Head of caudate nucleus (tissue), 42 donors: ENCODE data around the gene ARL2.
"Not testable (repeated sequence)": the region's sequence is repeated elsewhere in the genome, so short reads cannot be mapped to it uniquely, and the experiment has no call there.

ENCODE experiments used
- DNase-seq, 42 donors: peaks; one replicate each; pipeline versions ENCODE4 v3.0.0 to v3.0.0-alpha.2; 2020 to 2021; ENCODE audit warnings: mixed read lengths in 7 of 42
- intact Hi-C: fragments of 100-400 bp; cut with DNase I; formaldehyde crosslinking; loops from one replicate; pipeline ENCODE4 v1.15.0; 2022

ARL2 gene

DNA sequence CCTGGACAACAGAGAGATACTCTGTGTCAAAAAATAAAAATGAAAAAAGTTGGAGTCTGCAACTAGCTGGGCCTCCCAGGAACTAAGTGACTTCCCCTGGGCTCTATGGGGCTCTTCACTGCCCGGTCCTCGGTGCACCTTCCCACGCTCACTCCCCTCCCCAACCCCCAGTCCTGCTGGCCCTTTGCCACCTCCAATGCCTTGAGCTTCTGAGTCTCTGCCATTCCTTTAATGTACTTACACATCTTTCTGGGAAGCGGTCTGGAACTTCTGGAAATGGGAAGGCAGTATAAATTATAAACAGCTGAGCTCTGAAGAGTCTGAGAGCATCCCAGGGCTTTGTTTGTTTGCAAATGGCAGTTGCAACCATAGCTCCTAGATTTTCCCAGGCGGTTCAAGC, 11.3 kb upstream of the ARL2 start:
- intact Hi-C loops: no loop called here
- no peak for DNase-seq

DNA sequence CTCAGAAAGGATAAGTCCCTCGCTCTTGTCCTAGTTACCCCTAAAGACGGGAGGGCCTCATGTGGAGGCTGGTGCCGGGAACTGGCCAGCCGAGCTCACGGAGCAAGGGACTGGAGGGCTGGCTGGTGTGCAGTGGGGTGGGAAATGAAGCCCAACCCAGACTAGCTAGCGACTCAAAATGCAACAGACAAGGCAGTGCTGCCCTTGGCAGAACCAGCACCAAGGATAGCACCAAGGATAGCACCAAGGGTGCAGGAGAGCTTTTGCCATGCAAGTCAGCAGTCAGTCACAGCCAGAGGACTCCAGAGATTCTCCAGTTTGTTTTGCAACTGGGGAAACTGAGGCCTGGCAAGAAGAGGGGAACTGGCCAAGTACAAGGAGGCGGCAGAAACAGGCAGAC, 10.7 kb upstream of the ARL2 start:
- intact Hi-C loops: no loop called here
- no peak for DNase-seq

DNA sequence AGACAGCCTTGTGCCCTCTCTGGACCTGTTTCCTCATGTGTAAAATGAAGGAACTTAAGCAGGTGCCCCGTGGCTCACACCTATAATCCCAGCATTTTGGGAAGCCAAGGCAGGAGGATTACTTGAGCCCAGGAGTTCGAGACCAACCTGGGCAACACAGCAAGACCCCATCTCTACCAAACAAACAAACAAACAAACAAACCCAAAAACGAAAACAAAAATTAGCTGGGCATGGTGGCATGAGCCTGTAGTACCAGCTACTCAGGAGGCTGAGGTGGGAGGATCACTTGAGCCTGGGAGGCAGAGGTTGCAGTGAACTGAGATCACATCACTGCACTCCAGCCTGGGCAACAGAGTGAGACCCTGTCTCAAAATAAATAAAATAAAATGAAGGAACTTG, 10.0 kb upstream of the ARL2 start:
- intact Hi-C loops, DNase-seq: not testable (repeated sequence)

DNA sequence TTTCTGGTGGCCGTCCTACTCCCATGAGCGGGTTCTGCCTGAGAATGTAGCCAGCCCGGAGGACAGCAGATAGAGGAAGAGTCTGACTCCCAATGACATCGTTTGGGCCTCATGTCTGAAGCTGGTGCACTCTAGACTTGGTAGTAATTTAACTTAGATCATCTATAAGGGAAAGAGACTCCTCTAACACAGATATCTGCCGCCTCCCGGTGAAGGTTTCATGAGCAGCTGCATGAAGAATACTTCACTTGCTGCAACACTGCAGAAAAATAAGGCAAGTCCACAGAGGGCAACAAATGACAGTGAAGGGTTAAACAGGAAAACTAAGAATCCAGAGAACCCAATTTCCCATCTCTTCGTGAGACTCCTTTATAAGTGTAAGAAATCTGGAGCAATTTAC, 5.9 kb upstream of the ARL2 start:
- intact Hi-C loops: no loop called here
- DNase-seq: peak in 29 of 42 donors; percentile 12 to 69 (median 38)

DNA sequence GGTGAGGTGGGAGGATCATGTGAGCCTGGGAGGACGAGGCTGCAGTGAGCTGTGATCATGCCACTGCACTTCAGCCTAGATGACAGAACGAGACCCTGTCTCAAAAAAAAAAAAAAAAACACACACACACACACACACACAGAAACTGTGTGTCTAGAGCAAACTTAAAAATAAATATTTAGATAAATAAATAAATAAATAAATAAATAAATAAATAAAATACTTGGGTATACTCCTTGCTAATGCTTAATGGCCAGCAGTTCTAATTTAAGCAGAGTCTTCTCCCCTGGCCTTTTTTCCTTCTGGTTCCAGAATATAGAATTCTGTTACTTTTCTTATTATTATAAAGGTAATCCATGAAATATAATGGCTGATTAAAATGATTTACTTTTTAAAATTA, 5.1 kb upstream of the ARL2 start:
- no peak for DNase-seq
- intact Hi-C loops: no loop called here

DNA sequence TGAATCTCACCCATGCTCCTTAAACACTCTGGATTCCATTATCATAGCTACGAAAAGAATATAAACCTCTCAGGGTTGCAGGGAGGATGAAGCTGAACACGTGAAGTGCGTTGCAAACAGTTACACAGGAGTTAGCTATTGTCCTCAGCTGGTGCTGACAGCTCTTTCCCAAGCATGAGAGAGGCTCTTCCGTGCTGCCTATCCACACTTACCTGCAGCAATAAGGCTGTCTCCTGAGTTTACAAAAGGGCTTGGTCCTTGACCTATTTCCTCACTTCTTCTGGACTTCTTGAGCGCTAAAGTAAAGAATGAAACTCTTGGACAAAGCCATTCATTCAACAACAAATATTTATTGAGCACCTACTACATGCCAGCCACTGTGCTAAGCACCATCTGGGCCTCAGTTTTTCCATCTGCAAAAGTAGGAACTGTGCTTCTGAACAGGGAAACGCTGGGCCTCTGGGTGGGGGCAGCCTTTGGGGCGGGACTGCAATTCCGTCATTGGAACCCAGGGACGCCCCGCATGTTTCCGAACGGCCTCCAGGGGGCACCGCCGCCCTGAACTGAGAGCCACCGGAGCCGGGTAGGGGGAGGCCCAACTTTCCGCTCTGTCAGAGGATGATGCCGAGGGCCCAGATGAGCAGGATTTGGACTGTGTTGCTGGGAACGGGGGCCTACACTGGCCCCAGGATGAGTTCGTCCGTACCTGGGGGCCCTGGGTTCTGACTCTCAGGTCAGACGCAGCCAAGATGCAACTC, 651 bp upstream of the ARL2 start:
- intact Hi-C loops: loop anchor here (2.0 kb wide), 1 partner anchor 103 kb away; the partner anchor contains the start of gene ZNHIT2

DNA sequence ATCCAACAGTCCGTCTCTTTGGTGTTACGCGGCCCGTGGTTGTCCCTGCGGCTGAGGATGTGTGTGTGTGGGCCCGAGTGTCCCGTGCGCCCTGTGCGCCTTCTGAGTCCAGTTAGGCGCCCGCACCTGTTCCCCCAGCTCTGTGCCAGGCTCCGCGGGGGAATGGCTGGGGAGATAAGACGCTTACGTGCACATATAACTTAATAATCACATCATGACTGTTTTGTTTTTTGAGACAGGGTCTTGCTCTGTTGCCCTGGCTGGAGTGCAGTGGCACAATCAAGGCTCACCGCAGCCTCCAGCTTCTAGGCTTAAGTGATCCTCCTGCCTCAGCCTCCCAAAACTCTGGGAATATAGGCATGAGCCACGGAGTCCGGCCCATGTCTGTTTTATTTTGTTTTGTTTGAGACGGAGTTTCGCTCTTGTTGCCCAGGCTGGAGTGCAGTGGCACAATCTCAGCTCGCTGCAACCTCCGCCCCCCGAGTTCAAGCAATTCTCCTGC, 817 bp downstream of the ARL2 start:
- intact Hi-C loops: no loop called here
- DNase-seq: no peak

More for the DNA sequence above, 651 bp upstream of the ARL2 start:
- DNase-seq: peak; percentile 85 to 96 (median 91)

DNA sequence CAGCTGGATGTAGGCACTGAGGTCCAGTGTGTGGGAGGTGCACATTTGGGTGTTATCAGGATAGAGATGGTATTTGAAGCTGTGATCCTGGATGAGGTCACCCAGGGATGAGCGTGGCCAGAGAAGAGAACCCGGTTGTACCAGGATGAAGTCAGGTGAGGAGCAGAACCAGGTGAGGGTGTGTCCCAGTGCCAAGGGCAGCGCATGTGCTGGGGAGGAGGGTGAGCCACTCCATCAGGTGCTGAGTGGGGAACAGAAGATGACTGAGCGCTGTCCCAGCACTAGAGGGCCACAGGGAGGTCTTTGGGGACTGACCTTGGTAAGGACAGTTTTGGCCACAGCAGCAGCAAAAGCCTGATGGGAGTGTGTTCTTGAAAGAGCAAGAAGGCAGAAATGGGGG, 2.7 kb downstream of the ARL2 start:
- intact Hi-C loops: no loop called here
- DNase-seq: no peak

DNA sequence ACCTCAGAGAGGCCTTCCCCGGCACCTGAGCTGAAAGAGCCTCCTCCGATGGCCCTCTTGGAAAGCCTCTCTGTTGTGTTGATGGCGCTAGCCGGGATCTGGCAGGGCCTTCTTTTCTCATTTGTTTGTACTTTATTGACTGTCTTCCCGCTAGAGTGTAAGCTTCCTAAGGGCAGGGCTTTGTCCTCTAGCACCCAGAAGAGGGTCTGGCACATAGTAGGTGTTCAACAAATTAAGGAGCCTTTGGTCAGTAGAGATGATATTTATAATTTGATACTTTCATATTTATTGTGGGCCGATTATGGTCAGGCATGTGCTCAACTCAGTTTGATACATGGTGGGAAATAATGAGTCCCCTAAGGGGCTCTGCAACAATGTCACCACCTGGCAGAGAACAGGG, 4.0 kb downstream of the ARL2 start:
- no peak for DNase-seq
- intact Hi-C loops: no loop called here

DNA sequence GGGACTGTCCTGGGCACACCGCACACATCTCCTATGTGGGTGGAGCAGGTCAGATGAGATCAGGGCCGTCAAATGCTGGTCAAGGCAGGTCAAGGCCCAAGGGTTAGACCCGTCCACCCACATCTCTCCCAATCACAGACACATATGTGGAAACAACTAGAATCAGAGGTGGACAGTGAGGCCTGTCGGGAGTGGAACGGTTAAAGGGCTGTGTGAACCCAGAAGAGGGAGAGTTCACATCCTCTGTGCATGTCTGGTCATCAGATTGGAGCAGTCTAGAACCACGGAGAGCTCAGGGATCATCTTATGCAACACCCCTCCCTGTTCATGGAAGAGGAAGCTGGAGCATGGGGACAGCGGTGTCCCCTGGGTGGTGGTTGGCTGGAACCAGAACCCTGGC, 5.9 kb downstream of the ARL2 start:
- intact Hi-C loops: no loop called here
- no peak for DNase-seq

DNA sequence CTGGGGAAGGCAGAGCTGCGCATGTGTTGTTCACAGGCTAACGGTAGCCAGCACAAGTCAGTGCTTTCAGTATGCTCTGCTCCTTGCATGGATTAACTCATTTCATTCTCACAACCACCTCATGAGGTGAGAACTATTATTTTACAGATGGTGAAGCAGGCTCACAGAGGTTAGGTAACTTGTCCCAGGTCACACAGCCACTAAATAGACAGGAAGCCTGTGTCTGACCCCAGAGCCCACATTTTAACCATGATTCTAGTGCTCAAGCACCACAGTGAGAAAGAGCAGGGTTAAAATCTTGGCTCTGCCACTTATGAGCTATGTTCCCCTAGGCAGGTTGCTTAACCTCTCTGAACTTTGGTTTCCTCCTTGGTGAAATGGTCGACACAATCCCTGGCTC, 7.0 kb downstream of the ARL2 start:
- intact Hi-C loops: no loop called here
- DNase-seq: no peak

DNA sequence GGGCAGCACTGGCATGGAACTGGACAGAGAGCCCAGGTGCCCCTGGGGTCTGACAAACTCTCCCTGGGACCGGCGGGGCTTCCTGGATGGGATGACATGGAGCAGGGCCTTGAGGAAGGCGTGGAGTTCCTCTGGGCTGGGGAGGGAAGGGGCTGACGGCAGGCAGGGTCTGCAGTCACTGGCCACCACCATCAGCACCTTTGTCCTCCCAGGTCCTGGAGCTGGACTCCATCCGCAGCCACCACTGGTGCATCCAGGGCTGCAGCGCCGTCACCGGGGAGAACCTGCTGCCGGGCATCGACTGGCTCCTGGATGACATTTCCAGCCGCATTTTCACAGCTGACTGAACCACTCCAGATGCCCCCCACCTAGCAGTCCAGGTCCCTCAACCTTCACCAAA, 7.5 kb downstream of the ARL2 start:
- no peak for DNase-seq
- intact Hi-C loops: no loop called here

DNA sequence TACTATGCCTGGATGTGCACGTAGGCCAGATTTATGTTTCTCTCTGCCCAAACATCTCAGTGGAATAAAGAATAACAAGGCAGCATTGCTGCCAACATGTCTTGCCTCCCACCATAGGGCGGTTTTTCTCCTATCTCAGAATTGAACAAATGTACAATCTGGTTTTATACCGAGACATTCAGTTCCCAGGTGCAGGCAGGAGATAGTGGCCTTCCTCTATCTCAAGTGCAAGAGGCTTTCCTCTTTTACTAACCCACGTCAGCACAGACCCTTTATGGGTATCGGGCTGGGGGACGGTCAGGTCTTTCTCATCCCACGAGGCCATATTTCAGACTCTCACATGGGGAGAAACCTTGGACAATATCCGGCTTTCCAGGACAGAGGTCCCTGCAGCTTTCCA, 9.5 kb downstream of the ARL2 start:
- DNase-seq, intact Hi-C loops: not testable (repeated sequence)

DNA sequence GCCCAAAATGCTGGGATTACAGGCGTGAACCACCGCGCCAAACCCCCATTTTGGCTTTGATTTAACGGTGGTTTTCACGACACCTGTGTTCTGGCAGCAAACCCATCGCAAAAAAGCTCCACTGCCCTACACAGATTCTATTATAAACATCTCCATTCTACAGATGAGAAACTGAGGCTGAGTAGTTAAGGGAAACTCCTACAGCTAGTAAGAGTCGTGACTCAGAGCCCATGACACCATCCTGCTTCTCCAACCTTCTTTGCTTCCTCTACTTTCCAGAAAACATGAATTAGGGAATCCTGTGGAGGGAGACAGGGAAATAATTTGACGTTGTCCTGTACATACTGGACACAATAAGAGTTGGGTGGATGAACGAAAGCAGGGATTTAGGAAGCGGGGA, 12.8 kb downstream of the ARL2 start:
- intact Hi-C loops: loop anchor here (2.0 kb wide), 1 partner anchor 110 kb away; the partner anchor contains the start of gene ATG2A
- DNase-seq: no peak

DNA sequence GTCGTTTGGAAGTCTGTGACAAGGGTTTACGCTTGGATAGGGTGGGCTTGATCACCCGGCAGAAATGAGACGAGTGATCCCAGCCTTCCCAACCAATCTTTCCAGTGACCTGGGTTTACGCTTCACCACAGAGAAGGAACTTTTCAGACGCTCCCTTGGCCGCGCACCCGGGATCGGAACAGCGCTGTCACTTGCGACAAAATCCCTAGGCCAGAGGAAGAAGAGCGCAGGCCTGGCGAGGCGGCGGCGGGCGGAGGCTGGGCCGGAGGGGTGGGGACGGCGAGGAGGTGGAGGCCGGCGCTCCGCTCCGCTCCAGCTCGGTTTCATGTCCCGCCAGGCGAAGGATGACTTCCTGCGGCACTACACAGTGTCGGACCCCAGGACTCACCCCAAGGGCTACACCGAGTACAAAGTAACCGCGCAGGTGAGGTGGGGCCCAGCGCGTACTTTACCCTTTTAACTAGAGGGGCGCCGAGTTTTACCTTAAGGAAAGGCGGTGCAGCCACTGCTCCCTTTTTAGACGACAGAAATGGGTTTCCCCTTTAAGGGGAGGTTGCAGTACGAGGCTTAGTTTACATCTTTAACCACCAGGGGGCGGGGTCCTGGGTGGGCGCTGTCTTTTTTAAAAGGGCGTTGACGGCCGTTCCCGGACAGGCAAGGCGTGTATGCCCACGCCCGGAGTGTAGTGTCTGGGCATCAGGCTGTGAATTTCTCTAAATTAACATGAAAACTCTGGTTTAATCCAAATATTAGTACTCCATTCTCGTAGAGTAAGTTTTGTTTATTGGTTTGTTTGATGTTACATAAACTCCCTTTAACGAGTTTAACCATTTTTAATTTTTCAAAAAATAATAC, 13.5 kb downstream of the ARL2 start, which contains the start of gene SNX15:
Gene SNX15, plus strand, starts transcription at position 227 of the 855 bp plus-strand sequence. Its CDS starts 99 bp downstream, at position 326.
- peak; percentile 88 to 97 (median 95) for DNase-seq
- intact Hi-C loops: loop anchor here (2.0 kb wide), 1 partner anchor 111 kb away; the partner anchor contains the start of gene ATG2A

DNA sequence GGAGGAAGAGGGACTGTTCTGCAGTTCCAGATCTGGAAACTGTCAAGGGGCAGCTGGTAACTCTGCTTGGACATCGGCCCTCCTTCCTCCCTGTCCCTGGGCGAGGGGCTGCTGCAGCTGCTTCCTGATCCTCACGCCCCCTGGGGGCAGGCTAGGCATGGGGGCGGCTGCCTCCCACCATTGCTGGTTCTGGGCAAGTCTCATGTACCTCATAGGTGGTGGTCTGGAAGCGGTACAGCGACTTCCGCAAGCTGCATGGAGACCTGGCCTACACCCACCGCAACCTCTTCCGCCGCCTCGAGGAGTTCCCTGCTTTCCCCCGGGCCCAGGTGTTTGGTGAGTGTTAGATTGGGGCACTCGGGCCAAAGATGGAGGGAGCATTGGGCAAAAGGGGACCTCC, 18.3 kb downstream of the ARL2 start:
- intact Hi-C loops: no loop called here
- no peak for DNase-seq

DNA sequence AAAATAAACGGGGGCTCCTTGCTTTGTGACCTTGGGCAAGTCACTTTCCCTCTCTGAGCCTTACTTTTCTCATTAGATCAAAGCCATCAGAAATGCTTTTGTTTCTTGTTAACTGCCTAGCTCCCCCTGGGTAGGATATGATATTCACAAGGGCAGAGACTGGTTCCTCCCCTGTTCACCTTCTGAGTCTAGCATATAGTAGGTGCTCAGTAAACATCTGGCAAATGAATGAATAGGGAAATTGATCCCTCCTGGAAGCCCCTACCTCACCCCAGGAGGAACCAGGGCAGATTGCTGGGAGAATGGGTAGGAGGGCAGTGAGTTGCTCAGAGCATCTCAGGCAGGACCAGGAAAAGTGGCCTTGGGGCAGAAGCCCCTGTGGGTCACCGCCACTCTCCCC, 20.5 kb downstream of the ARL2 start:
- intact Hi-C loops: no loop called here
- DNase-seq: no peak

DNA sequence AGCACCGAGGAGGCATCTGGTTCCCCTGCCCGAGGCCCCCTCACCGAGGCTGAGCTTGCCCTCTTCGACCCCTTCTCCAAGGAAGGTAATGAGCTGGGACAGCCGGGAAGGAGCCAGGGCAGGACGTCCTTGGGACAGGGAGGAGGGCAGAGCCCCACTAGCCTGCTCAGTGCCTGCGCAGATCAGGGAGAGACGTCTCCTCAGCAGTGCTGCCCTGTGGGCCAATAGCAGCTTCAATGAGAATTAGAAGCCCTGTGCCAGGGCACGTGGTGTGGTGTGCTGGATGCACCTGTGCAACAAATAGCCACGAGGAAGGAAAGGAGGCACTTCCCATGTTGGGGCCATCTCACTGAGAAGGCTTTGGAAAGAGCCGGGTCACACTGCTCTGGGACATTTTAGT, 21.6 kb downstream of the ARL2 start:
- intact Hi-C loops: no loop called here
- DNase-seq: no peak

DNA sequence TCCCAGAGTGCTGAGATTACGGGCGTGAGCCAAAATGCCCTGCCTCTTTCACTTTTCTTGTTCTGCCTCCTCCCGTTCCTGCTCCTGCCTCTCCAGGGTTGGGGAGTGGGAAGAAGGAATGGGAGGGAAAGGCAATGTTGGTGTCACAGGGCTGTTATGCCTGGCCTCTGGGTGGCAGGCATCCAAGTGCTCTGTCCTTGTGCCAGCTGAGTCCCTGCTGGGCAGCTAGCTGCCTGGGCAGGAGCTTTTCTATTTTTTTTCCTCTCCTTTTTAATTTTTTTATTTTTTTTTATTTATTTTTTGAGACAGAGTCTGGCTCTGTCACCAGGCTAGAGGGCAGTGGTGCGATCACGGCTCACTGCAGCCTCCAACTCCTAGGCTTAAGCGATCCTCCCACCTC, 23.0 kb downstream of the ARL2 start:
- DNase-seq: peak in 41 of 42 donors; percentile 57 to 91 (median 75)
- intact Hi-C loops: no loop called here

DNA sequence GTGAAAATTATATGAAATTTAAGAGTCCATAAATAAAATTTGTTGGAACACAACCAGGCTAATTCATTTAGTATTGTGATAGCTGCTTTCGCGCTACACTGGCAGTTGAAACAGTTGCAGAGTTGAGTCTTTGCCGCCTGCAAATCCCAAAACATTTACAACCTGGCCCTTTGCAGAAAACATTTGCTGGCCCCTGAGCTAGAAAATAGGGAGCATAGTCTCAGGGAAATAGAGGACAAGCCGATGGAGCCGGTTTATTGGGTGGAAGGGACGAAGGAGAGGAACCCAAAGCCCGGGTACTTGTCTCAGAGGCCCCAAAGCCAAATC, 26.5 kb downstream of the ARL2 start:
- intact Hi-C loops: no loop called here

More for the DNA sequence above, 26.5 kb downstream of the ARL2 start:
- no peak for DNase-seq
